ENCODE measurements around the gene B9D1. TPM values are rescaled to one million over a fixed set of nuclear protein-coding genes. Genes with fewer than 3 reads are reported as not detected.
A peak's percentile ranks its signal among the peaks of the same experiment; 100 is the strongest.

Gene B9D1
- total RNA-seq, 1 experiment from 2014 or later: 50.5 TPM

- DNase-seq (ENCODE audit: low spot score): no peak
- in situ Hi-C loops (cut with HindIII; ENCODE audit: low sequenced_read_pairs): no loop called here
Observed at GRCh38 chr17:19378416-19379360, 16.2 kb upstream of the B9D1 start, which contains the start of gene MAPK7. TSS of gene MAPK7 (plus strand) at chr17:19378498. CDS start at chr17:19378901, 403 bp downstream.

GRCh38 chr17:19377602-19378415 lies 15.3 kb upstream of the B9D1 start:
- in situ Hi-C loops (cut with HindIII; ENCODE audit: low sequenced_read_pairs): no loop called here
- peak; percentile 99 for DNase-seq (ENCODE audit: low spot score)

- in situ Hi-C loops (cut with HindIII; ENCODE audit: low sequenced_read_pairs): no loop called here
- DNase-seq (ENCODE audit: low spot score): no peak
Observed at GRCh38 chr17:19376811-19377210, 14.3 kb upstream of the B9D1 start.

GRCh38 chr17:19375732-19376131 lies 13.2 kb upstream of the B9D1 start:
- no peak for DNase-seq (ENCODE audit: low spot score)
- in situ Hi-C loops (cut with HindIII; ENCODE audit: low sequenced_read_pairs): no loop called here

GRCh38 chr17:19374136-19374535 lies 11.6 kb upstream of the B9D1 start:
- DNase-seq (ENCODE audit: low spot score): no peak
- in situ Hi-C loops (cut with HindIII; ENCODE audit: low sequenced_read_pairs): no loop called here

- in situ Hi-C loops (cut with HindIII; ENCODE audit: low sequenced_read_pairs): no loop called here
- DNase-seq (ENCODE audit: low spot score): no peak
Observed at GRCh38 chr17:19372866-19373504, 10.5 kb upstream of the B9D1 start.

GRCh38 chr17:19372439-19372838 lies 9.9 kb upstream of the B9D1 start:
- DNase-seq (ENCODE audit: low spot score): no peak
- in situ Hi-C loops (cut with HindIII; ENCODE audit: low sequenced_read_pairs): no loop called here

GRCh38 chr17:19372011-19372370 lies 9.5 kb upstream of the B9D1 start:
- in situ Hi-C loops (cut with HindIII; ENCODE audit: low sequenced_read_pairs): no loop called here
- no peak for DNase-seq (ENCODE audit: low spot score)

- DNase-seq (ENCODE audit: low spot score): no peak
- in situ Hi-C loops (cut with HindIII; ENCODE audit: low sequenced_read_pairs): no loop called here
Observed at GRCh38 chr17:19371259-19372010, 8.9 kb upstream of the B9D1 start.

- DNase-seq (ENCODE audit: low spot score): no peak
- in situ Hi-C loops (cut with HindIII; ENCODE audit: low sequenced_read_pairs): no loop called here
Observed at GRCh38 chr17:19370493-19370960, 8.0 kb upstream of the B9D1 start.

- no peak for DNase-seq (ENCODE audit: low spot score)
- in situ Hi-C loops (cut with HindIII; ENCODE audit: low sequenced_read_pairs): no loop called here
Observed at GRCh38 chr17:19369846-19370492, 7.4 kb upstream of the B9D1 start.

- DNase-seq (ENCODE audit: low spot score): no peak
- in situ Hi-C loops (cut with HindIII; ENCODE audit: low sequenced_read_pairs): no loop called here
Observed at GRCh38 chr17:19369107-19369778, 6.7 kb upstream of the B9D1 start.

- DNase-seq (ENCODE audit: low spot score): no peak
- in situ Hi-C loops (cut with HindIII; ENCODE audit: low sequenced_read_pairs): no loop called here
Observed at GRCh38 chr17:19368229-19368628, 5.7 kb upstream of the B9D1 start.

GRCh38 chr17:19366637-19366972 lies 4.1 kb upstream of the B9D1 start:
- DNase-seq (ENCODE audit: low spot score): no peak
- in situ Hi-C loops (cut with HindIII; ENCODE audit: low sequenced_read_pairs): no loop called here

- DNase-seq (ENCODE audit: low spot score): no peak
Observed at GRCh38 chr17:19365833-19366636, 3.5 kb upstream of the B9D1 start.

GRCh38 chr17:19365499-19365817 lies 2.9 kb upstream of the B9D1 start:
- no peak for DNase-seq (ENCODE audit: low spot score)
- in situ Hi-C loops (cut with HindIII; ENCODE audit: low sequenced_read_pairs): no loop called here

More at GRCh38 chr17:19365833-19366636, 3.5 kb upstream of the B9D1 start:
- in situ Hi-C loops (cut with HindIII; ENCODE audit: low sequenced_read_pairs): no loop called here

Measured in G401 (cell line).